SH-SY5Y (cell line): ENCODE results near the gene ETFA.

Experiments
- GATA2 ChIP-seq: IDR thresholded peaks from 2 replicates; pipeline ENCODE4 v1.6.1; 2011; ENCODE audit warnings: mild to moderate bottlenecking, low read depth, low read length
- GATA3 ChIP-seq: IDR thresholded peaks from 2 replicates; pipeline ENCODE4 v1.6.1; 2011; ENCODE audit warnings: low read depth, mild to moderate bottlenecking, low read length, moderate library complexity

DNA sequence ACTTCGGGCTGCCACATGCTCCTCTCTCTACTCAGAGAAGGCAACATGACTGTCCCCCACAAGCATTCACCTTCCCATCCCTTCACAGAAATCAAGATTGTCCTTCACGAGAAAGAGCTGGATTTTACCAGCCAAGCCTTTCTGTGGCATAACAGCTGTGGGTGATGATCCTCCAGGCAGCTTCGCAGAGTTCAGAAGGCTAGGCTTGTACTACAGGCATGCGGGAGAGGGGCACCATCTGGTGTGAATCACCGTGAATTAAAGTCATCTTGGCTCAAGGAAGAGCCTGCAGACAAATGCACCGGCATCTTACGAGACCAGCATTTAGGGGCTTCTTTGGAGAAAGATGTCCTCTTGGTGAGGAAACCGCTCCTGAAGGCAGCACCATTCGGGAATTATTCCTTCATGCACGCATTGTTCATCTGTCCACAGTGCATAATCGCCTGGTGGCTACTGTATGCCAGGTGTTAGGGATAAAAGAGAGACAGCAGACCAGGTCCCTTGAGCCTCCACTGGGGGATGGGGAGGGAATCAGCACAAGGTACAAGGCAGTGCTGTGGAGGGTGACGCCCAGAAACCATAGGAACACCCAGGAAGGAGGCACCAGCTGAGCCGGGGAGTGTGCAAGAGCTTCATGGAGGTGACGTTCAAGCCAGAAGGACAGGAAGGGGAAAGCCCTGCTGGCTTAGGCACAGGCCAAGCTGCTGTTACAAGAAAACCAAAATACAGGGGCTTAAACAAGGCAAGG lies 142.9 kb downstream of the ETFA start:
- TF ChIP-seq GATA3 (no peak), GATA2 (no peak)
